ENCODE data around the gene ASCL2. TPM values are rescaled to one million over a fixed set of nuclear protein-coding genes. Genes with fewer than 3 reads are reported as not detected.

ASCL2 gene
- total and polyA plus RNA-seq, 2 donors from 2014 or later = 1.2 to 5.0 TPM

DNA sequence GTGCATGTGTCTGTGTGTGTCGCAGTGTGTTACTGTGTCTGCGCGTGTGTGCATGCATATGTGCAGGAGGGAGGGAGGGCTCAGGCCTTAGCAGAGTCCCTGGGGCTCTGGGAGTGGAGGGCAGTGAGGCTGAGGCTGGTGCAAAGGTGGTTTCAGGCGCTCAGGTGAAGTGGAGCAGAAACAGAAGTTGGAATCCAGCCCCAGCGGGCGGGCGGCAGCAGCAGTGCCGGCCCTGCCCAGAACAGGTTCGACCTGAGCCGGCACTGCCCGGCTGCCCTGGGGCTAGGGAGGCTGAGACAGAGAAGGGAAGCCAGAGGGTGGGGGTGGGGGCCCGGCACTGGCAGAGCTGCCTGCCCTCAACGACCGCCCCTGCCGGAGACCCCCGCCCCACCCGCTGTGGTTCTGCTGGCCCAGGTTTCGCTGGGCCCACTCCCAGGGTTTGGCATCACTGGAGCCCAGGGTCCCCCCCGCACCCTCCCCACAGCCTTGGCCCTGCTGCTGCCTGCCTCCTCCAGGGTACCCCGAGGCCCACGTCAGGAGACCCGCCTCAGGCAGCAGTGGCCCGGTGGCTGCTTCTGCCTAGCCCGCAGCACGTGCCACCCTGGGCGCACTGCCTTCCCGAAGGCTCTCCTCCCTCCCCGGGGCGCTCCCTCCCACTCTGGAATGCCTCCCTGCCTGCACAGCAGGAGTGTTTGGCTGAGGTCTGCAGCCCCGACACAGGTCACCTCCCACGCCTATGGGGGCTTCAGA lies 13.3 kb downstream of the ASCL2 start:
- peak overlapping the region; percentile 59 to 76 for H3K27ac ChIP-seq (ENCODE audit: low read depth in 2 of 2, low read length in 2 of 2)
- no peak for FAIRE-seq
- TF ChIP-seq, protein P1, sequence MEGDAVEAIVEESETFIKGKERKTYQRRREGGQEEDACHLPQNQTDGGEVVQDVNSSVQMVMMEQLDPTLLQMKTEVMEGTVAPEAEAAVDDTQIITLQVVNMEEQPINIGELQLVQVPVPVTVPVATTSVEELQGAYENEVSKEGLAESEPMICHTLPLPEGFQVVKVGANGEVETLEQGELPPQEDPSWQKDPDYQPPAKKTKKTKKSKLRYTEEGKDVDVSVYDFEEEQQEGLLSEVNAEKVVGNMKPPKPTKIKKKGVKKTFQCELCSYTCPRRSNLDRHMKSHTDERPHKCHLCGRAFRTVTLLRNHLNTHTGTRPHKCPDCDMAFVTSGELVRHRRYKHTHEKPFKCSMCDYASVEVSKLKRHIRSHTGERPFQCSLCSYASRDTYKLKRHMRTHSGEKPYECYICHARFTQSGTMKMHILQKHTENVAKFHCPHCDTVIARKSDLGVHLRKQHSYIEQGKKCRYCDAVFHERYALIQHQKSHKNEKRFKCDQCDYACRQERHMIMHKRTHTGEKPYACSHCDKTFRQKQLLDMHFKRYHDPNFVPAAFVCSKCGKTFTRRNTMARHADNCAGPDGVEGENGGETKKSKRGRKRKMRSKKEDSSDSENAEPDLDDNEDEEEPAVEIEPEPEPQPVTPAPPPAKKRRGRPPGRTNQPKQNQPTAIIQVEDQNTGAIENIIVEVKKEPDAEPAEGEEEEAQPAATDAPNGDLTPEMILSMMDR (IDR thresholded peaks at IDR 0.05; ENCODE audit: borderline replicate concordance, extremely low read depth, insufficient read depth) = no peak
- DNase-seq = peak; percentile 77 to 95 (median 84)
- no peaks in the 10 kb centered on the region for H3K9me3 ChIP-seq (ENCODE audit: control insufficient read depth in 2 of 3, insufficient read depth in 1 of 3, low read length in 3 of 3)
- no peaks in the 10 kb centered on the region for H3K27me3 ChIP-seq (ENCODE audit: control insufficient read depth, insufficient read depth, low read length)
- no peak overlapping the region for H3K9ac ChIP-seq (ENCODE audit: low read length in 3 of 3)
- H3K36me3 ChIP-seq (ENCODE audit: control insufficient read depth in 2 of 3, insufficient read depth in 3 of 3, low read length in 3 of 3) = no peaks in the 10 kb centered on the region
- no peak overlapping the region for H3K4me3 ChIP-seq (ENCODE audit: low read length in 3 of 3)
- intact Hi-C loops (cut with DNase I) = no loop called here
- H3K4me1 ChIP-seq (ENCODE audit: control insufficient read depth in 2 of 3, insufficient read depth in 2 of 3, low read depth in 1 of 3, low read length in 3 of 3) = peaks cover 0 to 7% (median 5%) of the 10 kb centered on the region in 3 donors

DNA sequence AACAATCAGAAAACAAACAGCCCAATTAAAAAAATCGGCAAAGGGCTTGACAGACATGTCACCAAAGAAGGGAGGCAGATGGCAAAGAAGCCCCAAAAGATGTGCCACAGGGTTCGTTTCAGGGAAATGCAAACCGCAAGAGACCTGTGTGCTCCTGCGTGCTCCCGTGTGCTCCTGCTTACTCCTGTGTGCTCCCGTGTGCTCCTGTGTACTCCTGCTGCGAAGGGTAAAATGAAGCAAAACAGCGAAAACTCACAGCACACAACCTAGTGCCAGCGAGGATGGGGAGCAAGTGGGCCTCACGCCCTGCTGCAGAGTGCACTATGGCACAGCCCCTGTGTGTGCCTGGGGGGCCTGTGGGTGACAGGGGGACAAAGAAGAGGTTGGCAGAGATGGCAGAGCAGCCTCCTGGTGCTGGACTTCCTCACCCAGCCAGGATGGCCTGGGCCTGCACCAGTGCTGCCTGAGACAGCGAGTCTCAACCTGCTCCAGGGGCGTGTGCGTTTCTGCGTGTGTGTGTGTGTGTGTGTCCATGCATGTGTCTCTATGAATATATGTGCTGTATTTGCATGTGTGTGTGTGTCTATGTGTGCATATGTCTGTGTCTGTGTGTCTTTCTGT lies 14.0 kb downstream of the ASCL2 start:
- H3K27me3 ChIP-seq (ENCODE audit: control insufficient read depth, insufficient read depth, low read length) = no peaks in the 10 kb centered on the region
- no peak for DNase-seq
- H3K4me3 ChIP-seq (ENCODE audit: low read length in 3 of 3) = no peak overlapping the region
- intact Hi-C loops (cut with DNase I) = no loop called here
- FAIRE-seq = no peak
- H3K9me3 ChIP-seq (ENCODE audit: control insufficient read depth in 2 of 3, insufficient read depth in 1 of 3, low read length in 3 of 3) = no peaks in the 10 kb centered on the region
- no peak overlapping the region for H3K9ac ChIP-seq (ENCODE audit: low read length in 3 of 3)
- H3K36me3 ChIP-seq (ENCODE audit: control insufficient read depth in 2 of 3, insufficient read depth in 3 of 3, low read length in 3 of 3) = no peaks in the 10 kb centered on the region
- H3K4me1 ChIP-seq (ENCODE audit: control insufficient read depth in 2 of 3, insufficient read depth in 2 of 3, low read depth in 1 of 3, low read length in 3 of 3) = peaks cover 0 to 7% (median 5%) of the 10 kb centered on the region in 3 donors
- H3K27ac ChIP-seq (ENCODE audit: low read depth in 2 of 2, low read length in 2 of 2) = no peak overlapping the region
- TF ChIP-seq, protein P1 (IDR thresholded peaks at IDR 0.05; ENCODE audit: borderline replicate concordance, extremely low read depth, insufficient read depth) = no peak

DNA sequence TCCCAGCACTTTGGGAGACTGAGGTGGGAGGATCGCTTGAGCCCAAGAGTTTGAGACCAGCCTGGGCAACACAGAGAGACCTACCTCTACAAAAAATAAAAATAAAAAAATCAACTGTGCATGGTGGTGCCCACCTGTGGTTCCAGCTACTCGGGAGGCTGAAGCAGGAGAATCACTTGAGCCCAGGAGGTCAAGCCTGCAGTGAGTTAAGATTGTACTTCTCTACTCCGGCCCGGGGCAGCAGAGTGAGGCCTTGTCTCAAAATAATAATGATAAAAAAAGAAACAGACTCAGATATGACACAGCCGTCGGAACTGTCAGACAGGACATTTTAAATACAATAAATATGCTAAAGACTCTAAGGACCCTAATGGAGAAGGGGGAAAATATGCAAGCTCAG lies 18.4 kb downstream of the ASCL2 start:
- Histone ChIP-seq H3K9ac (ENCODE audit: low read length in 3 of 3) (no peak overlapping the region), H3K36me3 (ENCODE audit: control insufficient read depth in 2 of 3, insufficient read depth in 3 of 3, low read length in 3 of 3) (no peaks in the 10 kb centered on the region), H3K27ac (ENCODE audit: low read depth in 2 of 2, low read length in 2 of 2) (no peak overlapping the region), H3K9me3 (ENCODE audit: control insufficient read depth in 2 of 3, insufficient read depth in 1 of 3, low read length in 3 of 3) (no peaks in the 10 kb centered on the region), H3K4me1 (ENCODE audit: control insufficient read depth in 2 of 3, insufficient read depth in 2 of 3, low read depth in 1 of 3, low read length in 3 of 3) (peaks cover 0 to 5% (median 4%) of the 10 kb centered on the region in 3 donors), H3K27me3 (ENCODE audit: control insufficient read depth, insufficient read depth, low read length) (no peaks in the 10 kb centered on the region), H3K4me3 (ENCODE audit: low read length in 3 of 3) (no peak overlapping the region)
- FAIRE-seq (no peak), DNase-seq (no peak)
- TF ChIP-seq, protein P1 (IDR thresholded peaks at IDR 0.05; ENCODE audit: borderline replicate concordance, extremely low read depth, insufficient read depth) = no peak
- intact Hi-C loops (cut with DNase I) = no loop called here
